Measurements from ENCODE around the gene ST6GALNAC6. TPM values are rescaled to one million over a fixed set of nuclear protein-coding genes. Genes with fewer than 3 reads are reported as not detected.

Gene ST6GALNAC6
- polyA plus RNA-seq, 1 donor from 2014 or later: 44.2 TPM

DNA sequence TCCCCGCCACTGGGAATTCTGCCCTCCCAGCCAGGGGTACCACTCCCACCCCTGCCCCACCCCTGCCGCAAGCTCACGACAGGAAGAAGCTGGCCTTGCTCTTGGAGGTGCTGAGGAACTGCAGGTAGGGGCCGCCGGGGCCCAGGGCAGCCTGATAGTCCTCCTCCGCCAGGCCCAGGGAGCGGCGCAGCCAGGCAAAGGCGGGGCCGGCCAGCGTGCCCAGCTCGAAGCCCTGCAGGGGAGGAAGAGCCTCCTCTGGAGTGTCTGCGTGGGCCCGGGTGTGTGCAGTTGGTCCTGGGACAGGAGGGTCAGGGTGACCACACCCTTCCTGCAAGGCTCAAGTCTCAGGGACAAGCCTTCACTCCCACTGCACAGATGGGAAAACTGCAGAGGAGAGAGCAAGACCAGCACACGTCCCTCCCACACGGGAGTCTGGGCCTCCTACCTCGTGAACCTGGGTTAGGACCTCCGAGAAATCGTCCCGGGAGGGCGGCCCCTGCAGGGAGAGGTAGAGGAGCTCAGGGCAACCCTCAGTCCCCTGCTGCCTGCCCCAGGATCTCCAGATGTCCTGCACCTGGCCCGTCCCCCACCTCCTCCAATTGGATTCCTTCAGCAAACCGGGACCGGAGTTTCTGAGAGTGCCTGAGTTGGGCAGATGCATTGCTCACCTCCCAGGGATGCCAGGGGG, 28.7 kb upstream of the ST6GALNAC6 start:
- Histone ChIP-seq H3K27me3 (ENCODE audit: insufficient read depth, low read depth, low read length) (peaks cover 50% of the 10 kb centered on the region), H3K79me2 (replicated peaks; ENCODE audit: insufficient read depth, low read length) (no peaks in the 10 kb centered on the region), H3K9me3 (ENCODE audit: low read length) (no peaks in the 10 kb centered on the region), H4K20me1 (ENCODE audit: insufficient read depth) (no peaks in the 10 kb centered on the region), H3K9me2 (ENCODE audit: insufficient read depth, low read length) (no peaks in the 10 kb centered on the region), H3K4me2 (ENCODE audit: low read length) (no peak overlapping the region), H3F3A (ENCODE audit: insufficient read depth, low read length, poor library complexity, severe bottlenecking) (no peaks in the 10 kb centered on the region), H3K27ac (ENCODE audit: low read length) (no peak overlapping the region), H3K9ac (ENCODE audit: low read length) (no peak overlapping the region), H2AFZ (ENCODE audit: low read depth, low read length) (no peak overlapping the region), H3K4me3 (ENCODE audit: low read length) (no peak overlapping the region), H3K36me3 (ENCODE audit: insufficient read depth, low read length) (no peaks in the 10 kb centered on the region)
- peak; percentile 42 for TF ChIP-seq EZH2 (IDR thresholded peaks at IDR 0.05; ENCODE audit: borderline replicate concordance, insufficient read depth, low read length, poor library complexity, severe bottlenecking)
- TF ChIP-seq TAF1 (IDR thresholded peaks at IDR 0.05; ENCODE audit: low read depth): no peak

- Histone ChIP-seq H3K79me2 (replicated peaks; ENCODE audit: insufficient read depth, low read length) (no peaks in the 10 kb centered on the region), H3K36me3 (ENCODE audit: insufficient read depth, low read length) (no peaks in the 10 kb centered on the region), H2AFZ (ENCODE audit: low read depth, low read length) (no peak overlapping the region), H3F3A (ENCODE audit: insufficient read depth, low read length, poor library complexity, severe bottlenecking) (no peaks in the 10 kb centered on the region), H3K27ac (ENCODE audit: low read length) (no peak overlapping the region), H3K4me3 (ENCODE audit: low read length) (peak overlapping the region; percentile 46), H4K20me1 (ENCODE audit: insufficient read depth) (no peaks in the 10 kb centered on the region), H3K4me2 (ENCODE audit: low read length) (no peak overlapping the region), H3K27me3 (ENCODE audit: insufficient read depth, low read depth, low read length) (peaks cover 50% of the 10 kb centered on the region), H3K9me2 (ENCODE audit: insufficient read depth, low read length) (no peaks in the 10 kb centered on the region), H3K9me3 (ENCODE audit: low read length) (no peaks in the 10 kb centered on the region), H3K9ac (ENCODE audit: low read length) (no peak overlapping the region)
- TF ChIP-seq SMC3 (conservative IDR thresholded peaks at IDR 0.05; ENCODE audit: poor library complexity) (no peak), MXI1 (conservative IDR thresholded peaks at IDR 0.05; ENCODE audit: poor library complexity, severe bottlenecking) (no peak), CTCF (IDR thresholded peaks at IDR 0.05; ENCODE audit: poor library complexity, severe bottlenecking) (no peak), EP300 (conservative IDR thresholded peaks at IDR 0.05; ENCODE audit: poor library complexity, severe bottlenecking) (no peak), TAF1 (IDR thresholded peaks at IDR 0.05; ENCODE audit: low read depth) (no peak), POLR2AphosphoS5 (IDR thresholded peaks at IDR 0.05) (no peak), RAD21 (conservative IDR thresholded peaks at IDR 0.05) (no peak), EZH2 (IDR thresholded peaks at IDR 0.05; ENCODE audit: borderline replicate concordance, insufficient read depth, low read length, poor library complexity, severe bottlenecking) (no peak)
- TF ChIP-seq, protein P1, sequence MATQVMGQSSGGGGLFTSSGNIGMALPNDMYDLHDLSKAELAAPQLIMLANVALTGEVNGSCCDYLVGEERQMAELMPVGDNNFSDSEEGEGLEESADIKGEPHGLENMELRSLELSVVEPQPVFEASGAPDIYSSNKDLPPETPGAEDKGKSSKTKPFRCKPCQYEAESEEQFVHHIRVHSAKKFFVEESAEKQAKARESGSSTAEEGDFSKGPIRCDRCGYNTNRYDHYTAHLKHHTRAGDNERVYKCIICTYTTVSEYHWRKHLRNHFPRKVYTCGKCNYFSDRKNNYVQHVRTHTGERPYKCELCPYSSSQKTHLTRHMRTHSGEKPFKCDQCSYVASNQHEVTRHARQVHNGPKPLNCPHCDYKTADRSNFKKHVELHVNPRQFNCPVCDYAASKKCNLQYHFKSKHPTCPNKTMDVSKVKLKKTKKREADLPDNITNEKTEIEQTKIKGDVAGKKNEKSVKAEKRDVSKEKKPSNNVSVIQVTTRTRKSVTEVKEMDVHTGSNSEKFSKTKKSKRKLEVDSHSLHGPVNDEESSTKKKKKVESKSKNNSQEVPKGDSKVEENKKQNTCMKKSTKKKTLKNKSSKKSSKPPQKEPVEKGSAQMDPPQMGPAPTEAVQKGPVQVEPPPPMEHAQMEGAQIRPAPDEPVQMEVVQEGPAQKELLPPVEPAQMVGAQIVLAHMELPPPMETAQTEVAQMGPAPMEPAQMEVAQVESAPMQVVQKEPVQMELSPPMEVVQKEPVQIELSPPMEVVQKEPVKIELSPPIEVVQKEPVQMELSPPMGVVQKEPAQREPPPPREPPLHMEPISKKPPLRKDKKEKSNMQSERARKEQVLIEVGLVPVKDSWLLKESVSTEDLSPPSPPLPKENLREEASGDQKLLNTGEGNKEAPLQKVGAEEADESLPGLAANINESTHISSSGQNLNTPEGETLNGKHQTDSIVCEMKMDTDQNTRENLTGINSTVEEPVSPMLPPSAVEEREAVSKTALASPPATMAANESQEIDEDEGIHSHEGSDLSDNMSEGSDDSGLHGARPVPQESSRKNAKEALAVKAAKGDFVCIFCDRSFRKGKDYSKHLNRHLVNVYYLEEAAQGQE (IDR thresholded peaks at IDR 0.05; ENCODE audit: borderline replicate concordance): no peak
Measured at GRCh38 chr9:127927201-127927987, 28.0 kb upstream of the ST6GALNAC6 start.

Data from neural cell (in vitro differentiated cells).